Stimulated activated CD8-positive, alpha-beta memory T cell treated with anti-CD3 and anti-CD28 coated beads, Interleukin-15, amount 100 ng/mL, for 24 hours (primary cell): ENCODE results near the gene OPCML.

Experiments
- DNase-seq: peaks from one replicate; pipeline ENCODE4 v3.0.0-alpha.2; 2020; ENCODE audit warnings: low read depth

OPCML gene

DNA sequence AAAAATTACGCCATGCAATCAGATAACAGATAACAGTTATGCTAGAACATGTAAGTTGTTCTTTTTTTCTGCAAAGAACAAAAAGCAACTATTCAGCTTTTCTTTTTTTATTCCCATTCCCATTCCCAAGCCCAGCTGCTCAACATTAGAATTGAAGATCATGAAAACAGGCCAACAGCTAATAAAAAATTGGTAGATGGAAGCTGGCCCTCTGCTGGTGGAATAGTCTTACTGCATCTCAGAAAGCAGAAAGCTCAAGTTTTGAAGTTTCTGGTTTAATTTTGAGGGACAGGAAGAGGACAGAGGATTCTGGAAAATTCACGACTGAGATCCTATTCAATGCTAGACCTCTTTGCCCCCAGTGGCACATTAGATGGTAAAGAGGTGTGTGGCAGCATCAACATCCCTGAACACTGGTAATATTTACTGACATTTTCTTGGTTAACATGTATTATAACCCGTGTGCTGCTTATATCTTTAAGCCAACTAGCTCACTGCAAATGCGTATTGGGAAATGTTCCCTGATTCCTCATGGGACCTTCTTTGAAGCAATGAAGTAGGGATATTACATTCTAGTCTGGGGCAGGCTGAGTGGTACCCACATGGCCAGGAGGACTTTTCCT, 591.2 kb downstream of the OPCML start:
- no peak for DNase-seq

DNA sequence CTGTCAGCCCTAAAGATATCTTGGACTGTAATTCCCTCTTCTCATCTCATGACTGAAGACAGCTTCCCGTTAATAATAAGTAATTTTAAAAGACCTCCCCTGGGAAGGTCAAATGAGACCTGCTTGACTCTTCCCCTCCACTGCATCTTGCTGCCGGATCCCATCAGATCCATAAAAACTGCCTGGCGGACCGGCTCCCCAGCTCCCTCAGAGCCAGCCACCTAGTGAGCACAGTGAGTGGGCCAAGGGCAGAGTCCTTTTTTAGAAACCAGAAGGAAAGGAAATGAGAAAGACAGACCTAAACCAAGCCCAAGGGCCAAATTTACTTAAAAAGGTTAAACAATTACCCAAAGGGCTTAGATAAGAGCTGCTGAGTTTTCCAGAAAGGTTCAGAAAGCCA, 595.3 kb downstream of the OPCML start:
- DNase-seq = no peak

DNA sequence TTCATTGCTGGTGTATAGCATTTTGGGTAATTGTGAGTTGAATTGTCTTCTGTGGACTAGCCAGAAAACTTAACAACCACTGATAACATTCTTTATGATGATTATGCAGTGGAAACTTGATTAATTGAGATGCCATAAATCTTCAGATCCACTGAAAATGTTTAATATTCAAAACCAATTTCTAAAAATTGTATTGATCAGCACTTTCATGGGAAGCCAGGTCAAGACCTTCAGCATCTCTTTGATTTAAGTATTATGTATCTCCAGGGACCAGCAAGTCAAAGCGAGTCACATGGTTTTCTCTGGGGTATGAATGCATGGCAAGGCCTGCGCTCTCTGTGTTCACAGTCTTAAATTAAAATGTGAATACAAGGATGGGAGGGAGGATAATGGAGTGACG, 596.9 kb downstream of the OPCML start:
- DNase-seq = no peak

DNA sequence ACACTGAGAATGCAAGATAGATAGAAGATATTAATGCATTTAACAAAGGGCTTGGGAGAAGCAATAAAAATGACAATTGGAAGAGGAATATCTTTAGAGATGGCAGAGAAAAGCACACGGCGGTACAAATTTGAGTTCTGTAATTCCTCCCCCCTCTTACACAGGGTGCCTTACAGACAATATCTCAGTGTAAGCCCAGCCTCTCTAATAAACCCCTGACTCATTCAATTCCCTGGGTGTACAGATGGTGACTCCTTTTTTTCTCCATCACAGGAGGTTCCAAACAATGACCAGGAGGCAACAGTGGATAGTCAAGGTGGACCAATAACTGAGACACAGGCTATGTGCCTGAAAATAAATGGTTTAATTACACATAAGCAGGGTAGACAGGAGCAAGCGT, 598.6 kb downstream of the OPCML start:
- DNase-seq = no peak

DNA sequence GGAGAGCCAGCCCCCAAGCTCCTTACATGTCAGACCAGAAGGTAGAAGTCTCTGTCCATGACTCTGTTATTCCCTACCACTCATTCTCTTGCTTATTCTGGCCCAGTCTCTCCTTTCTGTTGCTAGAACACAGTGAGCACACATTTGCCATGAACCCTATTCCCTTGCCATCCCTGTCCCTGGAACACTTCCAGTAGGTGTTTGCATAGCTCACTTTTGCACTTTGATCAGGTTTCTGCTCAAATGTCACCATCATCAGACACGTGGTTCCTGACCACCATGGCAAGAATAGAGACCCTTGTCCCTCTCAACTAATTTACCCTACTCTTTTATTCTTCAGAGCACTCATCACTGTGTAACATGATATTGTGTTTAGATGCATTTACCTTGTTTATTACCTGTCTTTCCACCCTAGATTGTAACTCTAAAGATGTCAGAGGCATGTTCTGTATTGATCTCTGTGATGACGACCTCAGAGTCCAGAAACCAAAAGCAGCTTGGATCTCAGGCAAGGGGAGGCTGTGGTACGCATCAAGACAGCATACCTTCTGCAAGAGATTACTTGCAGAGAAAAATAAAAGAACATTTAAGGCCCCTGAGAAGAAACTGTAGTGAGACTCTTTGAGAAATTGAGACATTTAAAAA, 606.4 kb downstream of the OPCML start:
- no peak for DNase-seq

DNA sequence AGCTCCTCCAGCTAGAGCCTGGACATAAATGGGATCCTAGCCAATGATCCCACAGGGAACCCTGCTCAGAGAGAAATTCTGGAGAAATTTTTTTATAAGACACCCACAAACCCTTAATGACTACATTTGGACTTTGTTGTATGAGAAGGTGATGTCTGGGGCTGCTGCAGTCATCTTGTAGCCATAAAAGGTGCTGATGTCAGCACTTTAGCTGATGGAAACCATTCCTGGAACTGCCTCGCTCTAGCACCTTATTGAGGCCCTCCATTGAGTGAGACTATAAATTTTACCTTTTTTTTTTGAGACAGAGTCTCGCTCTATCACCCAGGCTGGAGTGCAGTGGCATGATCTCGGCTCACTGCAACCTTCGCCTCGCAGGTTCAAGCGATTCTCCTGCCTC, 610.7 kb downstream of the OPCML start:
- DNase-seq = no peak

DNA sequence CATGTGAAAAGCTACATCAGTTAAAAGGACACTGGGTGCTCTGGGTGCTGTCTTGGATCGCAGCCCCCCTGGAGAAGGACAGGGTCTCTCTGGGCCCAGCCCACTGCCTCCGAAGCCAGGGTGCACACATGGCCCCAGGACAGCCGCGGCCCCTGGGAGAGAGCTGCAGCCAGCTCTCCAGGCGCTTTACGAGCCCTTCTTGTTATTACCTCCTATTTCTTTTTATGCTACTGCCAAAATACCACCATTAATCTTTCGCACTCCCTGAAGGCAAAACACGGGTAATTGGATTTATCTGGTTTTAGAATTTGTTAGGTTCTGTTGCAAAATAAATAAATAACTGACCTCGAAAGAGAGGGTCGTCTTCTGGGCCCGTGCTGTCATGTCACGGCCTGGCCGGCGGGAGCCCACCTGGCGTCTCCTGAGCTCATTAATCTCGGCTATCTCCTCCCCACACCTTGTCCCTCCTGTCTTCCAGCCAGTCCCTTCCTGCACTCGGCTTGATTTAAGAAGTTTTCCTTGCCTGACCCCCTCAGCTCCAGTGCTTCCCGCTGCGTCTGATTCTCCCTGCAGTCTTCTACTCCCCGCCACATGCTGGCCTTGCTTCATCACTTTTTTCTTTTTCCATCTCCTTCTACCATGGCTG, 611.7 kb downstream of the OPCML start:
- DNase-seq = no peak

DNA sequence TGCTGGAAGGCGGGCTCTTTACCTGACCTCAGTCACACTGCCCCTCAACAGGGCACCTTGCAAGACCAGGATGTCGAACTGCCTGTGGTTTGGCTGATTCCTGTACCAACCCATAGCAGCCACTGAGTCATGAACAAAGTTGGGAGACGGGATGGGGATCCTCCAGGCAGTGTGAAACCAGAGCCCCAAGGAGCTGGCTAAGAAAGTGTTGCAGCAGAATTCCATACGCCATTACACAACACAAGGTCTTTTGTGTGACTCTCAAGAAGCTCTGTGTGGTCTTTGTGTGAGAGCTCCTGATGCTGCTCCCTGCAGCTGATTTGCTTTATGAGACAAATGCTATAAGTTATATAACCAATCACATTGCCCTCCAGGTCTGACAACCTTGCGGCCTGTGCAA, 617.7 kb downstream of the OPCML start:
- DNase-seq = no peak

DNA sequence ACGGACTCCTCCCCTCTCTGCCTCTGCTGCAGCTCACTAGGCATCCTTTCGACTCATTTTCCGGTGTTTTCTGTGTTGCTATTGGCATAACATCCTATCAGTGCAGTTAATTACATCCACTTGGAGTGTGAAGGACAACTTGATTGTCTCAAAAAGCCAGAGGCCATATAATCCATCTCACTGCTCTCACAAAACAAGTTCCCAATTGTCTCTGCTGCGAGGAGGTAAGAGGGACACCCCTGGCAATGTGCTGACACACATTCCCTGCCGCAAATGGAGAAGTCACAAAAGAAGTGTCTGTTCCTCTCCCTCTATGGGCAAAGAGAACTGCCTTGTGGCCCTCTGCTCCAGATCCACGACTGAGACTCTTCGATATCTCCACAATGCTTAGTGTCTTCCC, 618.4 kb downstream of the OPCML start:
- DNase-seq = no peak

DNA sequence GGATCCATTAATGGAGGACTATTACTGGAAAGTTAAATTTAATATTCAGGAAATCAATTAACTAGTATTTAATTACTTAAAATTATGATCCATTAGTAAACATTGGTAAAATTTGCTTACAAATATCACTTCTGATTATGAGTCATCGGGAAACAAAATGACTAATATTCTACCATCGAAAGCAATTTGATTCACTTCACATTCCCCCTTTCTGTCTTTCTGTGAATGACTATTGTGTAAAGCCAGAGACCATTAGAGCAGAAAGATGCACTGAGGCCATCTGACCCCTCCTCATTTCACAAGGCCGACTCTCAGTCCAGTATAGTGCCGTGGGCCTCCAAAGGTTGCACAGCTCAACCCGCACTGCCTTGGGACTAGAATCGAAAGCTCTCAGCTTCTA, 619.0 kb downstream of the OPCML start:
- DNase-seq = no peak

DNA sequence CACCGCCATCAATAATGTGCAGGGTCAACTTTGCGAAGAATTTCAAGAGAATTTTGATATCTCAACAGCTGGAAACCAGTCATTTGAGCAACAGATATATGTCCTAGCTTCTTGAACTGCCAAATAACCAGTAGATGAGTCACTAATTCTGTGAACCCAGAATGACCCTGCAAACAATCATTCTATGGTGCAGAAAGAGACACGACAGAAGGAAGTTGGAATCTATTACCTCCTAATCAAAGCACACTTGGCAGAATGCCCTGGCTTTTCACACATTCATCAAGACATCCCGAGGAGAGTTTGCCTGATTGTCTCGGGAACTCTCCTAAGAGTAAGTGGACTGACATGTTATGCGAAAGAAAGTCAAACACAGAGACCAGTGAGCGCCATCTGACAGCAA, 621.1 kb downstream of the OPCML start:
- DNase-seq = no peak

DNA sequence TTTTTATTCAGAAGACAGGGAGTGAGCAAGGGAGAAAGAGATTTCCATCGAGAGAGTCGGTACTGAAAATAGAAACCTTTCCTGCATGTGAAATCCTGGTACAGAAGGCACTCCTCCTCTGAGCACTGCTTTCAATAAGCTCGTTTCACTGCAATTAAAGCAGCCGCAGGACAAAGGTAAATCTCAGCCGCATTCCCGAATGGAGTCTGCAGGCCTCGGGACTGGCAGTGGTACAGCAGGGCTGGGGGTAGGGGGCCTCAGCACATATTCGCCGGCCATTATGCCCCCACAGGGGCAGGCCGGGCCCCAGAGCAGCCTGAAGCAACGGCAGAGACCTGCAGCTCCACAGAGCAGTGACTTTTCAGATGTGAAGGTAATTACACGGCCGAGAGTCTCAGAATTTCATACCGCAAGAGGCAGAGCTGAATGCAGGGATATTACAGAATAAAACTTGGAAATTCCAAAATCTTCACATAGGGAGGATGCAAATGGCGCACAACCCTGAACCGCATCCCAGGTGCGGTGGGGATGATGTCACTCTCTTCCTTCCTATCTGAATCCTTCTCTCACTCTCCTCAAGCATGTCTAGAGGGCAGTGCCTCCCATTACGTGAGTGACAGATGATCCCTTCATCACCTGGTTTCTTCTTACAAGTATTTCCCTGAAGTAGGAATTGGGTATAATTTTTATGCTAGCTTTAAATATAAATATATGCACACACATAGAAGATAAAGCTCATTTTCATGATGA, 622.1 kb downstream of the OPCML start:
- DNase-seq = no peak

DNA sequence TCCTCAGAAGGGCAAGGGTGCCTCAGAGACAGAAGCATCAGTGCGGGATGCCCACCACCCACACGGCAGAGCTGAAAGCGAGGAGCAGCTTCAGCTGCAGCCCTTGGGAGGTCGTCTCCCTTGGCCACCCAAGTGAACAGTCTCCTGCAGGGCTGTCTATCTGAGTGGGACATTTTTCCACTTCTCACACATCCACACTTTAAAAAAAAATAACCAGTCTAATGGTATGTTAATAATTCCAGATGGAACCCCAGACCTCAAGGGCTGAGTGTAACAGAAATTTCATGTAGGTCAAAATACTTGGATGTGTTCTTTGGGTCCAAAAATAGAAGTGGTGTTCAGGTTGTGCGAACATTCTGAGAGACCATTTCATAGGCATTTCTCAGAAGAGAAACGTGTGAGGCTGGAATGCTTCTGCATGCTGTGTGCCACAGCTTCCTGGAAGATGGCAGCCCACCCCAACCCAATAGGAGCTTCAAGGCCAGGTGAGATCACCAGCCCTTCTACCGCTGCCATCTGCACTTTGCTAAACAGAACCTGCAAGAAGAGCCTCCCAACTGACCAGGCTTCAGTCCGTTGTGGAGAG, 623.2 kb downstream of the OPCML start:
- no peak for DNase-seq

DNA sequence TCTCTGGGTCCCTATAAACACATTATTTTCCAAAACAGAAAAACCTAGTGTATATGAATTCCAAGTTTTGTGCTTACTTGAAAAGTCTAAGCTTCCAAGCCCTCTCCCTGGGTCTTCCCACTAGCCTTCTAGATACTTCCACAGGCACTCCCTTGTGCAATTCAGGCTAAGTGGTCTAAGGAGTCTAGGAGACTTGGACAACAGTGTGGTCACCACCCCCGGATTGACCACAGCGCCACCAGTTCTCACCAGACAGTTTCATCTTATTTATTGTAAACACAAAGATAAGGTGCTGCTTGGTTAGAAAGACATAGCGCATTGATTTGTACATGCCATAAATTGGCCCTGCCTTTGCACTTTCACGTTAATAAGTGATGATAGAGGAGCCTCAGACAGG, 623.9 kb downstream of the OPCML start:
- no peak for DNase-seq

DNA sequence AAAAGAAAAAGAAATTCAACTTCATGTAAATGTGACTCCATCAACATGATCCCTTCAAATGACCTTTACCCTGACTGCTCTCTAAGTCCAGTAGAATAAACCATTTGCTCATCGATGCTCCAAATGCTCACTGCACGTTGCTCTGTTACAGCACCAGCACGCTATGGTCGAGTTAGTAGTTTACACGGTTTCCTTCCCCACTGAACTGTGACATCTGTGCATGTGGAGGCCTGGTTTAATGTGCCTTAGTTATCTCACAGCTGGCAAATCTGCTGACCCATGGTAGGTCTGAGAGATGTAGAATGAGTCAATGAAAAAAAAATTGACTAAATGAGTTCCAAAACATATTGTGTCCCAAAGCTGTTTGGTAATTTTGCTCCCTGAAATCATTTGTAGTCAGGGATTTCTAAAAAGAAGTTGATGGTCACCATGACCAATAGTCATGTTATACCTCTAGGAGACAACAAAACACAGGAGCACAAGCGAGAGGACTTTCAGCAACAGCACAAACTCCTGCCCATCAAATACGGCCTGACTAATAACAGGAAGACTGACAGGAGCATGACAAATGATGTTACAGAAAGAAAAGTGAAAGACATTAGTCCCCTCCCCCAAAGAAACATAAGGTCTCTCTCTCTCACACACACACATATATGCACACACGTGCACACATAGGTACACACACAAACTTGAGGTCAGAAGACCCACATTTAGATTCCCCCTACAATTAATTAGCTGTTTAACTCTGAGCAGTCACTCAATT, 624.5 kb downstream of the OPCML start:
- DNase-seq = no peak

DNA sequence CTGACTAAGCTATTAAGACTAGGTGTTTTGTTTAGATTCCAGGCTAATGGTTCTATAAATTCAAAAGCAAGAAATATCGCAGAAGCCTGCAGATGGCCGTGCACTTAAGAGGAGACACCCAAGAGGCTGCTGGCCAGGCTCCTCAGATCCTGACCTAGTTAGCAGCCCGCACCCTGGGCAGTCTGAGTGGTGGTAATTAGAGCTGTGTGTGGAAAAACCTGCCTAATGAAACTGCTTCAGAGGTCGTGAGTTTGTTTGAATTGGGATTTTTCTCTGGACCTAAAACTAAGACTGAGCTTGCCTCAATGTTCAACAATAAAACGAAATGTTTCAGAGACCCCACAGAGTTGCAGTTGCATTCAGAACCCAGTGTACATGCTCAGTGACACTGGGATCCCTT, 627.7 kb downstream of the OPCML start:
- no peak for DNase-seq

DNA sequence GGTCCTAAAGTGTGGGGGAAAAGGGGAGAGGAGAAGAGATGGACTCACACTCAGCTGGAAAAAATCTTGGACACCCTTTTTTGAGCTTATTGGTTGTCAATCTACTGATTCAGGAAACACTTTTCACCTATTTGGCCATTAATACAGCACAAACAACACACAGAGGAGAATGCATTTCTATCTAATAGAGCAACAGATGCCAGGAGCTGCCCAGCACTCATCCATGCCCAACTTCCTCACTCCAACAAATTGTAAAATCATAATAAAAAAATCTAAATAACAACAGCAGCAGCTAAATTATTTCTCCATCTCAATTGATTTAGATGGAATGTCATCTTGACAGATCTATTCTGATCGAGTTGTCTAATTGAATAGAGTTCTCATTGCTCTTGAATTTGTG, 628.2 kb downstream of the OPCML start:
- no peak for DNase-seq

DNA sequence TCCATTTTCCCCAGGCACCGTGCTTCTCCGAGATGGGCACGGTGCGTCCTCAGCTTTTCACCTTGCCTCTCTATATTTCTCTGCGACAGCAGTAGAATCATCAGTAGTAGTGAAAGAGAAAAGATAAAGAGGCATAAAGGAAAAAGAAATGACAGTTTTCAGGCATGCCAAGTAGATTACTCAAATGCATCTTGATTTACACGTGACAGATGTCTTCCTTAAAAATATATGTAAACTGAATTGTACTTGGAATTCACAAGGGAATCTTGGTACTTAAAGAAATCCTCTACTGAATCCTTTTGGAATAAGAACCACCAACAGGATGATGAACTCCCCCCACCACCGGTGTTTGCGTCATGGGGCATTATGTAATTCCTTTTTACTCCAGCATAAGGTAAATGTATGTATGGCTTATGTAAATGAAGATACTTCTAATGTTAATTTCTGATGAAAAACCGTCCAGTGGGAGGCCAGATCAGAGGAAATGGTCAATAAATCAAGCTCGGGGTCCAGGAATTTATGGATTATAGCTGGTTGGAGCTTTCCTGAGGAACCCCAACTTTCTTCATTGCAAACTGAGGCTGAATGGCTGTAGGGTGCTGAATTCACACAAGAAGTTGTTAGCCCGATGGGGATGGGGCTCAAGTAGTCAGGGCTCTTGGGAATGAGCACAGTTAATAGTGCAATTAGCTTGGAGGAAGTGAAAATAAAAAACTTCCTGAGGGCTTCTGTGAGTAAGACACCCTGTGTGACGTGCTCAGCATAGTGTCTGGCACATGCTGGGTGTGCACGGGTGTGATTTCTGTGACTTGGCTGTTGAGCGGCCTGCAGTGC, 630.4 kb downstream of the OPCML start:
- no peak for DNase-seq

DNA sequence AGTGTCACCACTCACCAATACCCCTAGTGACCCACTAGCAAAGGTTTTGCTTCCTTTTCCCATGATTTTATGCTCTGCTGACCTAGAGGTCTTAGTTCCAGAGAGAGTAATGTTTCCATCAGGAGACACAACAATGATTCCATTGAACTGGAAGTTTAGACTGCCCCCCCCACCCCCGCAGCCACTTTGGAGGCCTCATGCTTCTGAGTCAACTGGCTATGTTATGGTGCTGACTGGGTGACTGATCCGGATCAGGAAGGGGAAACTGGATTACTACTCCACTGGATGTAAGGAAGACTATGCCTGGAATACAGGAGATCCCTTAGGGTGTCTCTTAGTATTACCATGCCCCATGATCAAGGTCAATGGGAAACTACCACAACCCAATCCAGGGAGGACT, 633.6 kb downstream of the OPCML start:
- DNase-seq = no peak

DNA sequence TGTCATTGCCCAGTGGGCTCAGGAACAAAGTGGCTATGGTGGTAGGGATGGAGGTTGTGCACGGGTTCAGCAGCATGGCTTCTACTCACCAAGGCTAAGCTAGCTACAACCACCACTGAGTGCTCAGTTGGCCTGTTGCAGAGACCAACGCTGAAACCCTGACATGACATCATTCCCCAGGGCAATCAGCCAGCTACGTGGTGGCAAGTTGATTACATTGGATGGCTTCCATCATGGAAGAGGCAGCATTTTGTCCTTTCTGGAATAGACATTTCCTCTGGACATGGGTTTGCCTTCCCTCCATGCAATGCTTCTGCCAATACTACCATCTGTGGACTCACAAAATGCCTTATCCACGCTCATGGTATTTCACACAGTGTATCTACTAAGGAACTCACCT, 634.3 kb downstream of the OPCML start:
- DNase-seq = no peak

DNA sequence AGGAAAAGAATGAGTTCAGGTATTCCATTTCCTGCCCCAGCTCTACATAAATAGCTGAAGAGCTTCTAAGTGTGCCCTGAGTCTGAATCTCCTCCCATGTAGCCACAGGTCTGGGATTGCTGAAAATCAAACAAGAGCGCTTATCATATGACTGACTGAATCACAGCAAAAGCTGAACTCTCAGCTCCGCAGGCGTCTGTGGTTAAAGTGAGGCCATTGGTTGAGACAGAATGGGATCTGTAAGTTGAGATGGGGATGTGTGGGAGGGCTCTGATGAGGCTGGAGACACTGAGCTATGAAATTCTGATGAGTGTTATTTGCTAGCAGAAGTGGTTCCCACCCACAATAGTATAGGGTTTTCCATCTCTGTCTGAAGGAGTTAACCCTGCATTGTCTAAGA, 637.0 kb downstream of the OPCML start:
- DNase-seq = no peak
